Psoas muscle (tissue), 8 donors: ENCODE results near the gene DOCK10. TPM values are rescaled to one million over a fixed set of nuclear protein-coding genes. Genes with fewer than 3 reads are reported as not detected.

Experiments used
- ATAC-seq, 4 donors: fragments of 200-7000 bp; cut with Tn5 transposase; one replicate each; pipeline ENCODE4 v1.9.1; 2020; ENCODE audit warnings: moderate library complexity in 3 of 4, mild to moderate bottlenecking in 2 of 4
- DNase-seq, 2 donors: peaks; one replicate each; pipeline ENCODE4 v3.0.0-alpha.2; 2020
- H3K27ac ChIP-seq: fragments of 200-600 bp; one replicate; pipeline ENCODE4 v1.8.0; 2022
- H3K27me3 ChIP-seq, 3 donors: fragments of 200-600 bp in 1 of 3; one replicate each; pipeline versions ENCODE4 v1.6.1 to v1.8.0; 2013 to 2022; ENCODE audit warnings: low read length in 2 of 3, mild to moderate bottlenecking in 2 of 3, moderate library complexity in 1 of 3; ENCODE audit not compliant: insufficient read depth in 3 of 3
- H3K36me3 ChIP-seq, 2 donors: fragments of 200-600 bp in 1 of 2; one replicate each; pipeline versions ENCODE4 v1.6.1 to v1.8.0; 2013 to 2022; ENCODE audit warnings: low read depth in 1 of 2, mild to moderate bottlenecking in 1 of 2, moderate library complexity in 1 of 2; ENCODE audit not compliant: insufficient read depth in 1 of 2
- H3K4me1 ChIP-seq: fragments of 200-600 bp; one replicate; pipeline ENCODE4 v1.8.0; 2022
- H3K4me3 ChIP-seq: fragments of 200-600 bp; one replicate; pipeline ENCODE4 v1.8.0; 2022; ENCODE audit warnings: mild to moderate bottlenecking
- H3K9me3 ChIP-seq: fragments of 200-600 bp; one replicate; pipeline ENCODE4 v1.8.0; 2022
- CTCF ChIP-seq: fragments of 200-600 bp; IDR thresholded peaks from one replicate; pipeline ENCODE4 v1.8.0; 2022; ENCODE audit warnings: antibody characterized with exemption
- WGBS, 3 donors: extraction: QIAGEN DNeasy Blood & Tissue Kit; methylation state at CpG; one replicate each; pipeline versions ENCODE4 v1.1.6 to v1.1.7; 2013; 5-methylcytosine and 5-hydroxymethylcytosine counted together
- intact Hi-C, 2 donors: fragments of 100-400 bp; cut with DNase I; formaldehyde crosslinking; loops; one replicate each; pipeline versions ENCODE4 v1.11.0 to v1.14.2; 2022
- polyA plus RNA-seq, 3 donors: library from polyadenylated mRNA; stranded (reverse); fragments of 200-250 nt; gene quantifications; one replicate each; pipeline ENCODE4 v1.2.3, GENCODE V29; 2013
- total RNA-seq, 4 donors: library from RNA; stranded (reverse); fragmentation: NEBNext Ultra II Directional in 2 of 4; extraction: Animal tissue kit (Norgen Biotek cat#: 25700) in 2 of 4; gene quantifications; one replicate each; pipeline versions ENCODE4 v1.2.1 to v1.2.4, GENCODE V29; 2021 to 2023
- donor health status: healthy with polysubstance abuse.
- donor health status: DM: no; HTN: no; CAD: no; lungs with moderate emphysema.
- donor health status: Bipolar disorder and iron deficiency.
- donor health status: healthy.
- donor health status: DM: yes; HTN: yes; CAD: no.
- donor health status: DM: no; HTN: no; CAD: no.
- donor health status: DM: no; HTN: no; CAD: no.
- donor health status: DM: yes; HTN: yes; CAD: no.

DOCK10 gene
- total and polyA plus RNA-seq, 7 donors, result 0.17 to 4.4 (median 1.0) TPM

GRCh38 chr2:224799691-224800090 is 242.6 kb downstream of the DOCK10 start:
- Histone ChIP-seq H3K27ac (no peak overlapping the region), H3K4me1 (no peaks in the 10 kb centered on the region), H3K4me3 (no peak overlapping the region), H3K36me3 (peaks cover 0 to 10% of the 10 kb centered on the region in 2 donors), H3K9me3 (no peaks in the 10 kb centered on the region), H3K27me3 (no peaks in the 10 kb centered on the region)
- DNase-seq, result no peak
- WGBS, 3 donors, result 74 to 83% (median 82%) methylated on average over 1 of the region's 1 CpG
- intact Hi-C loops, result no loop called here
- ATAC-seq, result no peak
- TF ChIP-seq CTCF, result no peak

GRCh38 chr2:224798180-224798579 is 244.1 kb downstream of the DOCK10 start:
- intact Hi-C loops, result no loop called here
- no peak for ATAC-seq
- 96 to 100% (median 97%) methylated on average over 2 of the region's 2 CpGs for WGBS, 3 donors
- no peak for DNase-seq
- H3K27me3 ChIP-seq, result no peaks in the 10 kb centered on the region
- H3K4me1 ChIP-seq, result no peaks in the 10 kb centered on the region
- H3K27ac ChIP-seq, result no peak overlapping the region
- TF ChIP-seq CTCF, result no peak
- H3K9me3 ChIP-seq, result no peaks in the 10 kb centered on the region
- H3K36me3 ChIP-seq, result peaks cover 0 to 10% of the 10 kb centered on the region in 2 donors
- H3K4me3 ChIP-seq, result no peak overlapping the region

- H3K36me3 ChIP-seq, result peaks cover 0 to 6% of the 10 kb centered on the region in 2 donors
- 84 to 90% (median 85%) methylated on average over 8 of the region's 8 CpGs for WGBS, 3 donors
Observed at GRCh38 chr2:224796695-224797305, 245.5 kb downstream of the DOCK10 start.

GRCh38 chr2:224793946-224794345 is 248.3 kb downstream of the DOCK10 start:
- no peaks in the 10 kb centered on the region for H3K27me3 ChIP-seq
- no peak for TF ChIP-seq CTCF
- H3K27ac ChIP-seq, result no peak overlapping the region
- 64 to 65% (median 64%) methylated on average over 3 of the region's 3 CpGs for WGBS, 3 donors
- no peak for DNase-seq
- H3K9me3 ChIP-seq, result no peaks in the 10 kb centered on the region
- intact Hi-C loops, result no loop called here
- H3K36me3 ChIP-seq, result peaks cover 0 to 5% of the 10 kb centered on the region in 2 donors
- H3K4me3 ChIP-seq, result no peak overlapping the region
- no peaks in the 10 kb centered on the region for H3K4me1 ChIP-seq
- ATAC-seq, result peak in 2 of 4 donors; percentile 35 to 55

More at GRCh38 chr2:224796695-224797305, 245.5 kb downstream of the DOCK10 start:
- H3K27ac ChIP-seq, result no peak overlapping the region
- no peak overlapping the region for H3K4me3 ChIP-seq
- H3K27me3 ChIP-seq, result no peaks in the 10 kb centered on the region
- no peak for ATAC-seq
- no peaks in the 10 kb centered on the region for H3K4me1 ChIP-seq
- intact Hi-C loops, result no loop called here
- H3K9me3 ChIP-seq, result no peaks in the 10 kb centered on the region
- DNase-seq, result no peak
- TF ChIP-seq CTCF, result no peak

- Histone ChIP-seq H3K4me3 (no peak overlapping the region), H3K27ac (no peak overlapping the region), H3K36me3 (peaks cover 0 to 6% of the 10 kb centered on the region in 2 donors), H3K9me3 (no peaks in the 10 kb centered on the region), H3K27me3 (no peaks in the 10 kb centered on the region), H3K4me1 (no peaks in the 10 kb centered on the region)
- intact Hi-C loops, result no loop called here
- ATAC-seq (no peak), DNase-seq (no peak)
- no peak for TF ChIP-seq CTCF
- WGBS, 3 donors, result 93 to 97% (median 96%) methylated on average over 7 of the region's 7 CpGs
Observed at GRCh38 chr2:224786848-224787247, 255.4 kb downstream of the DOCK10 start.
